Fibroblast of skin of right quadriceps (primary cell): ENCODE data around the gene OR6C2.
"Not testable (repeated sequence)": the region's sequence is repeated elsewhere in the genome, so short reads cannot be mapped to it uniquely, and the experiment has no call there.

Source experiments
- DNase-seq: peaks from one replicate; pipeline ENCODE4 v3.0.0-alpha.2; 2013

Gene OR6C2

DNA sequence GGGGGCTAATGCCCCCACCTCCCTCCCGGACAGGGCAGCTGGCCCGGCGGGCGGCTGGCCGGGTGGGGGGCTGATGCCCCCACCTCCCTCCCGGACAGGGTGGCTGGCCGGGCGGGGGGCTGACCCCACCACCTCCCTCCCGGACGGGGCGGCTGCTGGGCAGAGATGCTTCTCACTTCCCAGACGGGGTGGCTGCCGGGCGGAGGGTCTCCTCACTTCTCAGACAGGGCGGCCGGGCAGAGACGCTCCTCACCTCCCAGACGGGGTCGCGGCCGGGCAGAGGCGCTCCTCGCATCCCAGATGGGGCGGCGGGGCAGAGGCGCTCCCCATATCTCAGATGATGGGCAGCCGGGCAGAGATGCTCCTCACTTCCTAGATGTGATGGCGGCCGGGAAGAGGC, 35.3 kb downstream of the OR6C2 start:
- DNase-seq, result not testable (repeated sequence)

- not testable (repeated sequence) for DNase-seq
These were observed 40.4 kb downstream of the OR6C2 start for GRCh38 chr12:55484284-55484683.

GRCh38 chr12:55492078-55492477, 48.2 kb downstream of the OR6C2 start, which contains the start of gene OR6C68:
OR6C68 (plus strand) TSS chr12:55492378; CDS start chr12:55492378, 0 bp downstream.
- DNase-seq, result no peak

GRCh38 chr12:55495490-55495889, 51.6 kb downstream of the OR6C2 start:
- DNase-seq, result no peak

DNA sequence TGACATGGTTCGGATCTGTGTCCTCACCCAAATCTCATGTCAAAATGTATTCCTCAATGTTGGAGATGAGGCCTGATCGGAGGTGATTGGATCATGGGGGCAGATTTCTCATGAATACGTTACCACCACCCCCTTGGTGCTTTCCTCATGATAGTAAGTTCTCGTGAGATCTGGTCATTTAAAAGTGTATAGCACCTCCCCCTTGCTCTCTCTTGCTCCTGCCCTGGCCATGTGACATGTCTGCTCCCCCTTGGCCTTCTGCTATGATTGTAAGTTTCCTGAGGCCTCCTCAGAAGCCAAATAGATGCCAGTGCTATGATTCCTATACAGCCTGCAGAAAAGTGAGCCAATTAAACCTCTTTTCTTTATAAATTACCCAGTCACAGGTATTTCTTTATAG, 55.4 kb downstream of the OR6C2 start:
- no peak for DNase-seq

DNA sequence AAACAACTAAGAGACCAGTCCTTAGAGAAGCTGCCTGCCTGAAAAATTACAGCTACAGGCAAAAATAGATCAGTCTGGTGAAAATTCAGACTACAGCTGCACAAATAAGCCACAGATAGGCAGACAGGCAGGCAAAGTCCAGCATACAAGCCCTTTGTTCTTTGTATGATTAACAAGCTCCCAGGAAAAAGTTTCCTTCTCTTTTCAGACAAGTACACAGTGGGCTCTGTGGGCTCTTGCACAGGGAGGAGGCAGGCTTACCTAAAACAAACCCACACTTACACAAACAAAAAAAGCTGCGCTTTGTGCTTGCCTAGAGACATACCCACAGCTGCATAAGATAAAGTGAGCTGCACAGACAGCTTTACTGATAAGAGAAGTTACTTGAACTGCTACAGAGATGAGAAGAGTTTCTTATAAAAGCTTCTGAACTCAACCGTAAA, 56.0 kb downstream of the OR6C2 start:
- DNase-seq, result no peak

GRCh38 chr12:55501601-55502000, 57.7 kb downstream of the OR6C2 start:
- DNase-seq, result no peak
